Measurements from ENCODE around the gene ST3GAL3.

- TF ChIP-seq, protein P1, sequence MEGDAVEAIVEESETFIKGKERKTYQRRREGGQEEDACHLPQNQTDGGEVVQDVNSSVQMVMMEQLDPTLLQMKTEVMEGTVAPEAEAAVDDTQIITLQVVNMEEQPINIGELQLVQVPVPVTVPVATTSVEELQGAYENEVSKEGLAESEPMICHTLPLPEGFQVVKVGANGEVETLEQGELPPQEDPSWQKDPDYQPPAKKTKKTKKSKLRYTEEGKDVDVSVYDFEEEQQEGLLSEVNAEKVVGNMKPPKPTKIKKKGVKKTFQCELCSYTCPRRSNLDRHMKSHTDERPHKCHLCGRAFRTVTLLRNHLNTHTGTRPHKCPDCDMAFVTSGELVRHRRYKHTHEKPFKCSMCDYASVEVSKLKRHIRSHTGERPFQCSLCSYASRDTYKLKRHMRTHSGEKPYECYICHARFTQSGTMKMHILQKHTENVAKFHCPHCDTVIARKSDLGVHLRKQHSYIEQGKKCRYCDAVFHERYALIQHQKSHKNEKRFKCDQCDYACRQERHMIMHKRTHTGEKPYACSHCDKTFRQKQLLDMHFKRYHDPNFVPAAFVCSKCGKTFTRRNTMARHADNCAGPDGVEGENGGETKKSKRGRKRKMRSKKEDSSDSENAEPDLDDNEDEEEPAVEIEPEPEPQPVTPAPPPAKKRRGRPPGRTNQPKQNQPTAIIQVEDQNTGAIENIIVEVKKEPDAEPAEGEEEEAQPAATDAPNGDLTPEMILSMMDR (IDR thresholded peaks at IDR 0.05; ENCODE audit: insufficient read depth, low read depth, low read length), result no peak
- TF ChIP-seq EZH2 (IDR thresholded peaks at IDR 0.05; ENCODE audit: insufficient read depth, low read length), result no peak
These were observed 269.6 kb downstream of the ST3GAL3 start for GRCh38 chr1:43976890-43977289.

Measured in astrocyte (in vitro differentiated cells and primary cell).